GM21515 (cell line): ENCODE results near the gene LRRC61.
"Not testable (repeated sequence)": the region's sequence is repeated elsewhere in the genome, so short reads cannot be mapped to it uniquely, and the experiment has no call there.

Source experiments
- ATAC-seq: cut with Tn5 transposase; IDR thresholded peaks from one replicate; pipeline ENCODE4 v1.9.1; 2021; ENCODE audit not compliant: unreplicated experiment

The LRRC61 gene, protein sequence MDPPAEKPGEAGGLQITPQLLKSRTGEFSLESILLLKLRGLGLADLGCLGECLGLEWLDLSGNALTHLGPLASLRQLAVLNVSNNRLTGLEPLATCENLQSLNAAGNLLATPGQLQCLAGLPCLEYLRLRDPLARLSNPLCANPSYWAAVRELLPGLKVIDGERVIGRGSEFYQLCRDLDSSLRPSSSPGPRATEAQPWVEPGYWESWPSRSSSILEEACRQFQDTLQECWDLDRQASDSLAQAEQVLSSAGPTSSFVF

GRCh38 chr7:150322833-150323681 is at the start of gene LRRC61, which contains the start of gene ACTR3C:
LRRC61 (plus strand) TSS chr7:150323355; CDS start chr7:150336862, 13,507 bp downstream.
ACTR3C (minus strand) TSS chr7:150323545; CDS start chr7:150295296, 28,249 bp downstream.
- peak; percentile 68 for ATAC-seq

- not testable (repeated sequence) for ATAC-seq
Measured at GRCh38 chr7:150276132-150276695, 46.9 kb upstream of the LRRC61 start.

DNA sequence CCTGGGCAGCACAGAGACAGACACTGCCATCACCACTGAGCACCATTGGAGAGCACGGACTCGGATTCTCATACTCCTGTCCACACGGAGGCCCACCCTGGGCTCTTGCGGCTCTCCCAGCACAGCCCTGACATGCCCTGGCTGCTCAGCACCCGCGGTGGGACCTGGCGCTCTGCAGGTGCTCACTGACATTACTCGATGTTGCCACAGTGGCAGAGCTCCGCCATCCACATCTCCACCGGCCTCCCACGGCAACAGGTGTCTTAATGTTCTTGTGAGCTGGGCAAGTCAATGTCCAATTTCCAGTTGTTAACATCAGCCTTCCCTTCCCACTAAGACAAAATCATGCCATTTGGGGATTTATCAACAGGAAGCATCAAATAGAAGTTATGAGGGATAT is 44.8 kb upstream of the LRRC61 start:
- not testable (repeated sequence) for ATAC-seq

- ATAC-seq = not testable (repeated sequence)
Measured at GRCh38 chr7:150281681-150282403, 41.3 kb upstream of the LRRC61 start.

- not testable (repeated sequence) for ATAC-seq
Measured at GRCh38 chr7:150283111-150283510, 40.0 kb upstream of the LRRC61 start.

DNA sequence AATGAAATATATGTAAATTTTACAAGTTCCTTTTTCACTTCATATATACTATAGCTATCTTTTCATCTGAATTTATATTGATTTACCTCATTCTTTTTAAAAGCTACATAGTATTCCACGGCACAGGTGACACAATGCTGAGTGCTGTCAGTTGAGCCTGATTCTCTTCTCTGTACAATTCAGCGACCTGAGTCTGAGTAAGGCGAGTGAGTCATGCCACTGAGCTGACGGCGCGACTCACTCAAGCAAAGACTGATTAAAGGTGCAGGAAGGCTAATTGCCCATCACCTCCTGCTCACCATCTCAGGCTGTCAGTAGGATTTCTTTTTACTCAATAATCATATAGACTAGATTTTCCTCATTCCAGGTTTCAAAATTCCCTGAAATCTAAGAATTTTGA is 39.5 kb upstream of the LRRC61 start:
- not testable (repeated sequence) for ATAC-seq

- ATAC-seq = peak; percentile 52
Measured at GRCh38 chr7:150285849-150286754, 37.1 kb upstream of the LRRC61 start.

DNA sequence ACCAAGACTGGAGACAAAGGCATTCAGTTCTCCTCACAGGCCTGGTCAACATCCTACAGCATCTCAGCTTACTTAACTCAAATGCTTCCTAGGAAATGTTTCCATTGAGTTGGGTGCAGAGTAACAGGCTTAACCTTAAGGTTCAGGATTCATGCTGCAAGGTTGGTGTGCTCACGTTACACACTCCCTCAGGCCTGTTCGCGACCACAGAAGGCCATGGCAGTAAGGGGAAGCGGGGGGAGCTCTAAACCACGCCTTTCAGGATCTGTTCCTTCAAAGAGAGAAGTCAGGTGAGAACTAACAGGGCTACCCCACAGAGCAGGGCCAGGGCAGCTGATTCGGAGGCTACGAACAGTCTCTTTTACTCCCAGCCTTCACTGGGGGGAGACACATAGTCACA is 35.3 kb upstream of the LRRC61 start:
- ATAC-seq = not testable (repeated sequence)

GRCh38 chr7:150288816-150289215 is 34.3 kb upstream of the LRRC61 start:
- ATAC-seq = not testable (repeated sequence)

DNA sequence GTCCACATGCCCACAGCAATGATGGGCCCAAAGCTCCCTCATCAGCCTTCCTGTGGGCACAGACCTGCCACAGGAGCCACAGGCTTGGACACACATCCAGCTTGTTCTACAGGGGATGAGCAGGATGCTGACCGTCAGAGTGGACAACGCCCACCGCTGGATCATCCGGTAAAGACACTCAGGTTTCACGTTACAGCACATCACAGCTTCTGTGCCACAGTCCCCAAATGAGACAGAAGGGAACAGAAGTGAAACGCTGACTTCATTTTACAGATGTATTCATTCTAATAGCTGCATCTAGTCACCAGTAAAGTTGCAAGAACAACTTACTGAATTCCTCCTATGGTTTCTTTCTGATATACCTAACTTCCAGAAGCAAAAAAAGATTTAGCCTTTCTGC is 32.8 kb upstream of the LRRC61 start:
- ATAC-seq = not testable (repeated sequence)

- ATAC-seq = not testable (repeated sequence)
Measured at GRCh38 chr7:150295027-150295426, 28.1 kb upstream of the LRRC61 start.

GRCh38 chr7:150295614-150296013 is 27.5 kb upstream of the LRRC61 start:
- ATAC-seq = not testable (repeated sequence)

DNA sequence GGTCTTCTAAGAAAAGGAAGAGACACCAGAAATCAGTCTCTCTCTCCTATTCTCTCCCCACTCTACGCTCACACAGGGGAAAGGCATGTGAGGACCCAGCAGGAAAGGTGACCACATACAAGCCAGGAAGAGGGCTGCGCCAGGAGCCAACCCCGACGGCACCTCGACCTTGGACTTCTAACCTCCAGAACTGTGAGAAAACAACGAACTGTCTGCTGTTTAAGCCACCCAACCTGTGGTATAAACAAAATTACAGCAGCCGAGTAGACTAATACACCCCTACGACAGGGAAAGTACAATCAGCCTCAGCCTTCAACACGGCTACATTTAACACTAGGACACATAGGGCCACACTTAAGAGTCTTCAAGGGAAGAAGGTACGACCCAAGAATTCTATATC is 26.4 kb upstream of the LRRC61 start:
- not testable (repeated sequence) for ATAC-seq

DNA sequence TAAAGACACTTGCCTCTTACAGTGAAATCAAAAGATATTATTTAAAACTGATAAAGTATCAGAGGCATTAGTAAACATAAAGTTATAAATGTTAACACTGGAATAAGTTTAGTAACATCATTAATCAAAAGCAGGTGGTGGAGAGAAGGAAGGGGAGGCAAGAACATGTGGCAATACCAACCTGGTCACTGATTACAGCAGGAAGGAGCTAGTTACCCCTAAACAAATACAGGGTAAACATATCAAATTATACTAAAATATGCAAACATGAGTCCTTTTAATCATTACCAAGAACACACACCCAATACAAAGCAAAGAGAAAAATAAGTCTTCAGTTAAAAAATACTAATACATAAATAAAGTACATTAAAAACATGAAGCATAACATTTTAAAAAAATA is 25.2 kb upstream of the LRRC61 start:
- ATAC-seq = not testable (repeated sequence)

DNA sequence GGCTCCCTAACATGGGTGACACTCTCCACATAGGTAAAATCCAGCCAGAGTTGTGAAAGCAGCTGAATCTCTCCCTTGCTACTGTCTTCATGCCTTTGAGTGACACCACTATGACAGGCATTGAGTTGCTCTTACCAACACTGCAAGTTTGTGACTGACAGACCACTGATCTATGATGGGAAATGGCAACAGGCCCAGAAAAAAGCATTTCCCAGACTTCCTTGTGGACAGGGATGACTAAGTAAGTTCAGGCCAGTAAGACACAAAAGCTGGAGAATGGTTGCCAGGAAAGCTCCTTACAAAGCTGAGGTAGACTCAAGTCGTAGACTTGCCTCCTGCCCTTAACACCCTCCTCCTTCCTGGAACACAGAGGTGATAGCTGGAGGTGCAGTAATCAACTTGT is 20.2 kb upstream of the LRRC61 start:
- ATAC-seq = not testable (repeated sequence)

- ATAC-seq = not testable (repeated sequence)
Measured at GRCh38 chr7:150304499-150305258, 18.5 kb upstream of the LRRC61 start.

DNA sequence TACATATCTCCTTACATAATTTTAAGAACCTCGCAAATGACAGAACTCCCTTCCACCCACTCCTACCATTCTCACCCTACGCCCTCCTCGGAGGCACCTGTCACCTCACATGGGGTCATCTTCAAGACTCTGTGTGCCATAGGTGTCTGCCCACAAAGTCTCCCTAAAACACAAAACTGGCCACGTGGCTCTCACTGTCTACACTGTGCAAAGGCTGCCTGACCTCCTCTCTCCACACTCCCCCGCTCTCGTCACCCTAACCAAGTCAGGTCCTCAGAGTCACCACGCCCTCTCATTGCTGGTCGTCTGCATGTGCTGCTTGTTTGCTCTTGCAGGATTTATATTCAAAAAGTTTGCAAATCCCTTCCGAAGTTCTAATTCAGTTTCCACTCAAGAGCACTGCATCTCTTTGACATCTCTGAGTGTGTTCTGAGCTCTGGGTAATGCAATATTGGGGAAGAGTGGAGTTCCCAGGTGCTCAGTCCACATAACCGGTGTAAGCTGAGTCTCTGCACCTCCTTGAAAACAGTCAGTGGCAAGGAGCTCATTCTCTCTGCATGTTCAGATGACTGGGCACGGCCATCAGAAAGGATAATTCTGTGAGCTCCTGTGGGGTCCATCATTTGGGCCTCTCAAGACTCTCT is 17.8 kb upstream of the LRRC61 start:
- not testable (repeated sequence) for ATAC-seq

DNA sequence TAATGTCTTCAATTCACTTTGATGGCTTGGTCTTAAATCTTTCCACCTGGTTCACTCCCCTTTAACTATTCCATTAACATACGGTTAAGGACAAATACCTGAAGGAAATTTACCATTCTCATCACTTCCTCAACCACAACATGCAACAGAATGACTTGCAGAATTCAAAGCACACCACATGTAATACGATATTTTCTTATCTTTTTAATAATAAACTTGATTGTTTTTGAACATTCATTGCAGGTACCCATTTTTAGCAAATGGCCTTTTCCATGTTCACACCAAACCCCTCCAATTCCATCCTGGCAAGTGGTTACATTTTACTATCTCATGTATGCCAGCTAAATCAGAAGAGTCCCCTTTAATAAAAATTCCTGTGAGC is 17.3 kb upstream of the LRRC61 start:
- not testable (repeated sequence) for ATAC-seq

GRCh38 chr7:150306377-150306776 is 16.8 kb upstream of the LRRC61 start:
- not testable (repeated sequence) for ATAC-seq
